Activated CD4-positive, CD25-positive, alpha-beta regulatory T cell treated with anti-CD3 and anti-CD28 coated beads, Interleukin-2, amount 50 U/mL, for 72 hours (primary cell): ENCODE results near the gene CARMIL1.

Experiments
- DNase-seq: peaks from one replicate; pipeline ENCODE4 v3.0.0; 2021

CARMIL1 gene

DNA sequence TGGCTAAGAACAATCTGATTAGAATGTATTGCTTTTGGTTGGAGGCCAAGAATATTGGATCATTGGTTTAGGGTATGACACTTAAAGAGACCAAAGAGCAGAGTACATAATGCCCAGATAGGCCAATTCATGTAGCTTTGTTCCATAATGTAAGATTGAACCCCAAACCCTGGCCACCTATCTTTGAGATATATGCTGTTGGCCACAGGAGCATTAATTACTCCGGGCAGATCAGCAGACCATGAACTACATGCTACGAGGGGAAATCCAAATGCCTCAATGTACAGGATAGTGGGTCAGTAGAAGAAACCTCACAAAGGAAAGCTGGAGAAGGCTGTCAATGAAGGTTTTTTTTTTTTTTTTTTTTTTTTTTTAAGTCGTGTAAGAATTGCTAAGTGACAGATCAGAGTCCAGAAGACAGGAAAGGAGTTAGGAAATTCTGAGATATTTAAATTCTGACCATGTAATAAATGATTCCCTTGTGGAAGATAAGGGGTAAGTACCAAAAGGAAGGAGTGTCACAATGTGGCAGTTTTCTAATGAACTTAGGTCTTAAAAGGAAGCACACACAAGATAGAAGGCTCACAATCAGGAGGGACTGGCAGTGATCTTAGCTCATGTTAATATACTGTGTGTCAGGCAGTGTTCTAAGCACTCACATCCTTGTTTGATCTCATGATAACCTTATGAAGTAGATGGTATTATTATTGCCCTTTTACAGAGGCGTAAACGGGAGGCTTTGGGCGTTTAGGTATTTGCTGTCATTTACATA is 61.4 kb downstream of the CARMIL1 start:
- DNase-seq, result no peak

DNA sequence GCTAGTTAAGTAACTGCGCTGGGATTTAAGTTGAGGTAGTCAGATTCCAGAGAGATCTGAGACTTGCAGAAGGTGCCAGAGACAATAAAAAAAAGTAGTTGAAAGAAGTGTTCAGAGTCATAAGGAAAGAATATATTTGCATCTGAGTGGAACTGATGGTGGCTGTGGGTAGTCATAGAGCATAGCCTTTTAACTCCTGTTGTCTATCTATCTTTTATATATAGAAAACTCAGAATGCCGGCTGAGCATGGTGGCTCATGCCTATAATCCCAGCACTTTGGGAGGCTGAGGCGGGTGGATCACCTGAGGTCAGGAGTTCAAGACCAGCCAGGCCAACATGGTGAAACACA is 62.0 kb downstream of the CARMIL1 start:
- DNase-seq, result no peak

DNA sequence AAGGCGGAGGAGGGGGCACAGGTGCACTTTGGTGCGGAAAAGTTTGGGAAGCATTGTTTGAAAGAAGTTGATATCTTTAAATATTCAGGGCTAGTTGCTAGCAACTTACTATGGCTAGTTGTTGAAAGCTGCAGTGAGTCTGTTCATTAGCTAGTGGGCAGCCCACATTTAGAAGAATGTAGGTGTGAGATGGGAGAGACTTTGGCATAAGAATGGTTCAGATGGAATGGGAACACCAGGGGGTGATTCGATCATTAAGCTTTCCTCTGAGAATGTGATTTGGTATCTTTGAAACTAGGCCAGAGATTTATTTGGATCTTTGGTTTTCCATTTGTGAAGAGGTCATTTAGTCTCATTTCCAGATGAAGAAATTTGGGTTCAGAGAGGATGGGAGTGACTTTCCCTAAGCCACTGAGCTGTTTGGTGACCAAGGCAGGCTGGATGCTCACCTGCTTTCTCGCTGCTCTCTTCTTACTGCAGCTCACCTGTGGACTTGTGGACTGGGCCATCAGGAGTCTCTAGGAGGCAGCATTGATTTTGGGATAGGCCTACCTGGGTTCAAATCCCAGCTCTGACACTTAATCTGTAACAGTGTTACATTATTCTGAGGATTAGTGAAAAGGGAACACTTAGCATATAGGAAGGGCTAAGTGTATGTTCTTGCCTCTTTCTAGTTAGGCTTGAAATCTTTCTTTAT is 62.9 kb downstream of the CARMIL1 start:
- no peak for DNase-seq

DNA sequence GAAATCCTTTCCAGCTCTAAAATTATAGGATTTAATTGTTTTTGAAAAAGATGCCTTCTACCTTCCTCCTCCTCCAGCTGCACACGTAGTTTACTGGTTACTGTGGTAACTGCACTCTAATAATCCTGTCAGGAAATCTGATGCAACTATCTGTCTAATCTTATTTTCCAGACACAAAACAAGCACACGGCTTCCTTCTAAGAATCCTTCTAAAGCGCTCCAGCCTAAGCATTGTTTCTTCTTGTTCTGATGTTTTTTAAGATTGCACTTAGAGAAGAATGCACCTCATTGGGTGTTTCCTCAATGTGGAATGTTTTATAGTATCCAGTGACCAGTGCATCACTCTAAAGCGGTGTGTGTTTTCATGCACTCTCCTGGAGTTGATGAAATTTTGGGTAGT is 63.6 kb downstream of the CARMIL1 start:
- no peak for DNase-seq

DNA sequence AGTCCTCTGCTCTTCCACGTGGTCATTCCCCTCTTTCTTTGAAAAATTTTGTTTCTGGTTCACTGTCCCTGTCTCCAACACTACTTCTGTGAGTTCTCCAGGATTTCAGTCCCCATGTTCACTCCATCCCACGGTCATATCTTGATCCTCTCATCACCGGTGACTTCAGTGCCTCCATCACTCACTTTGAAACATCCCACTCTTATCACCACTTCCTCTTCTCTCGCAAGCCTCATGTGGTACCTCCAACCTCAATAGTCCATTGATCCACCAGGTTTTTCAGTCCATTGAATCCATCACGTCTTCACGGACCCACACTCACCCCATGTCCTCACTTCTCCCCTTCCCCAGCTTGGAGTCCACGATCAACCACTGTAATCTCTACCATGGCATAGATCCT is 64.8 kb downstream of the CARMIL1 start:
- DNase-seq, result no peak

DNA sequence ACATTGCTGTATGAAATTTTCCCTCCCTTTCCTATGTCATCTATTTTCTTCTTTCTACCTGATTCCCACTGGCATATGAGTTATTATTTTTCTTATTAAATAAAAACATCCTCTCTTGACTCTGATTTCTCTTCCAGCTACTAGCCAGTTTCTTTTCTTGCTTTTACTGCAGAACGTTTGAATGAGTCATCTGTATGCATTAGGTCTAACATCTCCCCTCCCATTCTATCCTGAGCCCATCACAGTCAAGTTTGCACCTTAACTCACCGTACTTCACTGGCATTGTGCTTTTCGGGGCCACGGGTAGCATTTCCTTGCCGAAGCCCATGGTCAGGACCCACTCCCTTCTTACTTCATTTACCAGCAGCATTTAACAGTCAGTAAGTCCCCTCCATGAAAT is 65.7 kb downstream of the CARMIL1 start:
- DNase-seq, result no peak

DNA sequence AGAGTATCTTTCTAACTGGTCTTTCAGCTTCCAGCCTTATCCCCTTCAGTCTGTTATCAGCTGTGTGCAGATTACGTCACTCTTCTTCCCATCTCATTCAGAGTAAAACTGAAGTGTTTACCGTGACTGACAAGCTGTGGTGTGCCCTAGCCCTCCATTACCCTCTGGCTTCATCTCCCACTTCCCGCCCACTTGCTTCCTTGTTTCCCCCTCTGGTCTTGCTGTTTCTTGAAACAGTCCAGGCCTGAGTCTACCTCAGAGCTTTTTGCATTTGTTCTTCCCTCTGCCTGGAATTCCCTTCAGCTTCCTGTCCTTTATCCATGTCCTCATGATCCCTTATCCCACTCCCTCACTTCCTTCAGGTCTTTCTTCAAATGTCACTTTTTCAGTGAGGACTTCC is 66.9 kb downstream of the CARMIL1 start:
- no peak for DNase-seq

DNA sequence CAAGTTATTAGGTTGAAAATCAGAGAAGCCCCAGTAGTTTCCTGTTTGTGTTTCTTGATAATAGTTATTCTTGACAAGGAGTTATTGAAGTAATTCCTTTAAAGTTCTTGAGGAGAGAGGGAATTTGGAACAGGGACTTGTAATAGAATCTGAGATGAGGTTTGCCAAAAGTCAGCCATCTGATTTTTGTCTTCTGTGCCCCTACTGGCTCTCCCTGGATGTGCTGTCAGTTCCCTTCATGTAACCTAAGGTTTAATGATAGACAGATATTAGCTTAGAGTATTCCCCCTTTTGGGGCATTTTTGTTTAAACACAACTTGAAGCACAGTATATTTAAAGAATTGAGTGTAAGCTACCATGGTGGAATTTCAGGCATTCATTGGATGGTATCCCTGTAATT is 71.4 kb downstream of the CARMIL1 start:
- DNase-seq, result no peak

DNA sequence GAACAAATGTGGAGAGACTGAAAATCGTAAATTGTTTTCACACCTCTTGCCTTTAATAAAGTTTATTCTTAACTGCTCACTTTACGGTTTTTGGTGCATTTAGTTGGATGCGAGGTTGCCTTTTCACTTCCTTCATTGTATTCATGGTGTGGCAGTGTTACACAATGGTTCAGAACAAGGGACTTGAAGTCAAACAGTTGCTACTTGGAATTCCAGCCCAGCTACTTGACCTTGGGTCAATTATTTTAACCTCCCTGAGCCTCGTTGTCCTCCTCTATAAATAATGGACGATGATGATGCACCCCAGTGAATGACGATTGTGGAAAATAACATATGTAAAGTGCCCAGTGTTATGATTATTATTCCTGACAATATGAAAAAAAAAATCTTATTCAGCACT is 72.3 kb downstream of the CARMIL1 start:
- no peak for DNase-seq

DNA sequence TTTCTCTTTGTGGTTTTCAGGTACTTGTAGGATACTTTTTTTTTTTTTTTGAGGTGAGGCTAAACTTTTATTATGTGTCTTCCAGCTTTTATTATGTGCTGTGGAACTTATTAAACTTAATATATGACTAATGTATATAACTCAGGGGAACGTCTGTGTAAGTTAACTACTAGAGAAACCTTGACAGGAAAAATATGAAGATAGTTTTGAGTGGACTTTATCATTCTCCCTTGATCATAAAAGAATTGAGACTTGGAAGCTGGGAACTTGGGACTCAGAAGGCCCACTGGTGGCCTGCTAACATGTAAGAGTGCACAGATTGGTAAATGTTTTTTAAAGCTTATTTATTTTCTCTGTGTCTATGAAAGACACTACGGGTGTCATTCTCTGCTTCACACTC is 73.1 kb downstream of the CARMIL1 start:
- DNase-seq, result no peak

DNA sequence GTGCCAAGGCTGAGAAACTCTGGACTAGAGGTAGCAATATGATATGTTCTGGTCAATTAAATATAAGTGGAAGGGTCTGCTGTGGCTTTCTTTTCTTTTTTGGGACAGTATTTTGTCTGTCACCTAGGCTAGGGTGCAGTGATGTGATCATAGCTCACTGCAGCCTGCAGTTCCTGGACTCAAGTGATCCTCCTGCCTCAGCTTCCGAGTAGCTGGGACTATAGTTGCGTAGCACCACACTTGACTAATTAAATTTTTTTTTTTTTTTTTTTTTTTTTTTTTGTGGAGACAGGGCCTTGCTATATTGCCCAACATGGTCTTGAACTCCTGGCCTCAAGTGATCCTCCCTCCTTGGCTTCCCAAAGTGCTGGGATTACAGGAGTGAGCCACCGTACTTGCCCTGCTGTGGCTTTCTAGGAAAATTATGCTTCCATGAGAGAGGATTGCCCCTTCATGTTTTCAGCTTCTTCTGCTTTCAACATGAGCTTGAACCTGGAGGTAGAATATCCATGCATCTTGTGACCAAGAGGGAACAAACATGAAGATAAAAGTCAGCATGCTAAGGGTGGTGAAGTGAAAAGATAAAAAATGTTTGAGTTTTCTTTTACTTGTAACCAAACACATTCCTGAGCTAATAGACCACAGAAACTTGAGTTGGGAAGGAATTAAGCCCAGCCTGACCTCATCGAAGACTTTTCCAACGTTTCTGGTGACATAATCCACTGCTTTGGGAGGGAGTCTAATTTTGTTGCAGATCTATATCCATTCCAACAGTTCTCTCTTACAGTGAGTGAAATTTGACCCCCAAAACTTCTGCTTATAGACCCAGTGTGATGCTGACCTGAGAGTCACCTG is 75.1 kb downstream of the CARMIL1 start:
- DNase-seq, result no peak

DNA sequence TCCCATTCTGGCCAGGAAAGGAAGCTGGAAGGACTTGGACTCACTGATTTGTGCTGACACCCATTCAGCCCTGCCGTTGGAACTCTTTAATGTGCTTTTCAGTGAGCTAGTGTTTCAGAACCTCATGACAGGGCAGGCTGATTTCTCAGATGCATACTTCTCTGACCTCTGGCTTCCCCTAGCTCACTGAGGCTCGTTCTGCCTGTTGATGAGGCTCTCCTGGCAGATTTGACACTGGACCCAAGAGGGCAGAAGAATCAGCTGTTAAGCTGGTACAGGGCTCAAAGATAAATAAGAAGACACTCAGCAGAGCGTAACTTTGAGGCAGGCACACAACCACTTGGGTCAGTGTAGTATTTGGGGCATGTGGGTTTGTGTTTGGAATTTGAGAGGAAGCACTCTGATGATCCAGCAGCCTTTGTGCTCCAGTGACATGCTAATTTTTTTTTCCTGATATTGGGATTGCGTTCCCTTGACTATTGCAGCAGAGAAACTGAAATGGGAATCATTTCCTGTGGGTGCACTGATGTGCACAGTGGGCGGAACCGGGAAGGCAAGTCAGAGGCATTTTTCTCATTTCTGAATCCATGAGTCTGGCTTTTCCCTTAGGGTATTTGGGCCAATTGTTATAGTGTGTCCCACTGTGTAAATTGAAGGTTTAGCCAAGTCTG is 80.2 kb downstream of the CARMIL1 start:
- DNase-seq, result no peak

DNA sequence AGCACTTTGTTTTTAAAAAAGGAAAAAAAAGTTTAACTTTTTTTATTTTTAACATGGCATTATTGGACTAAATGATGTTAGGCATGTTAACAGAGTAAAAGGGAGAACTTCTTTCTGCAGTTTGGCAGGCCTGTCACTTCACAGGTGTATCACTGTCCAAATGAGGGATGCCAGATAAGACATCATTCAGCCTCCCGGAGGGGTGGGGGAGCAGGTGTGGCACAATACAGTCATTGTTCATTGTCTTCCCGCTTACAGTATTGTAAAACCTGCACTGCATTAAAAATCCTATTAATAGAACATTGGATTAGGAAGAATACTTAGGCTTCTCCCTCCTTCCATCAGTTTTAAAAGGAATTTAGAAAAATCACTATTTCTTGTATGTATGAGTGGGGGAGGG is 80.7 kb downstream of the CARMIL1 start:
- DNase-seq, result no peak

DNA sequence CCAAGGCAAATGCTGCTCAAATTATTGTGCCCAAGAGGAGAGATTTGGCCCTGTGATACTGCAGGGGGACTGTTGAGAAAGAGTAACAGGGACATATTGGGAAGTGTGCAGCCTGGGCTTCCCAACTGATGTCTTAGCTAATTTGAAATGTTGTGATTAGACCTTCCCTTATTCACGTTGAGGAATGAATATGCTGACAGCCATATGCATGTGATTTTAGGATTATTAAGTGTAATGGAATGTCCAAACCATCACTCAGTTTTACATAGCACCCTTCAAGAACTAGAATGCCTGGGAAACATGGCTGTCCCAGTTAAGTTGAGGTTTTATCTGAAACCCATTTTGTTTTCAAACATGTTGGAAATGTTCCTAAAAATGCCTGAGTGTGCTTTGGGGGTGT is 81.4 kb downstream of the CARMIL1 start:
- no peak for DNase-seq

DNA sequence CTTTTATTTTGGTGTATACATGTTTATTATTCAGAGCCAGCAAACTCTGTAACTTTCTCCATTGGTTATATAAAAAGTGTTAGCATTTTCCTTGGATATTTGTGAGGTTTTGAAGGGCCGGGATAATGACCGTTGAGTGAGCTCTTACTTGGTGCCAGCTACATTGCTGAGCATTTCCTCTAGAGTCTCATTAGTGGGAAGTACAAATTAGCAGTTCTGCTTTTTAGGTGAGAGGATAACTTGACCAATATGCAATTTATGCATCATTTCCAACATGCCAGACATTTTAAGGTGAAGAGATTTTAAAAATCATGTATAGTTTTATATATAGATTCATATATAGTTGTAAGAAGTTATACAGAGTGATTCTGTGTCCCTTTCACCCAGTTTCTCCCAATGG is 84.3 kb downstream of the CARMIL1 start:
- no peak for DNase-seq

DNA sequence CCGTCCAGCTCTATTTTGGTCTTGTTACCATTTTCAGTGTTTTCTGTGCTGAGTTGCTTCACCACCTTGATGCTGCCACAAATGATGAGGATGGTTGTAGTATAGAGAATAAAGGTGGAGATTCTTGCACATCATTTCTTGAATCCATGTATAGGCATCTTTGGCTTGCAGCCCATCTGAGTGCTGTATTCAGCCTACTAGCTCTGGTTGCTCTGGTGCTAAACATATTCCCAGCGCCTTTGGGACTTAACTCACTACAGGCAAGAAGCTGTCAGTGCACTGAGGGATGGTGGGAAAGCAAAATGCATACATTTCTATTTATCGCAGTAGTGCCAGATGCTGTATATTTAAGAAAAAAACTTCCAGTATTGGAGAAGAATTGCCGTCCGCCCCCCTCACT is 86.0 kb downstream of the CARMIL1 start:
- DNase-seq, result no peak

DNA sequence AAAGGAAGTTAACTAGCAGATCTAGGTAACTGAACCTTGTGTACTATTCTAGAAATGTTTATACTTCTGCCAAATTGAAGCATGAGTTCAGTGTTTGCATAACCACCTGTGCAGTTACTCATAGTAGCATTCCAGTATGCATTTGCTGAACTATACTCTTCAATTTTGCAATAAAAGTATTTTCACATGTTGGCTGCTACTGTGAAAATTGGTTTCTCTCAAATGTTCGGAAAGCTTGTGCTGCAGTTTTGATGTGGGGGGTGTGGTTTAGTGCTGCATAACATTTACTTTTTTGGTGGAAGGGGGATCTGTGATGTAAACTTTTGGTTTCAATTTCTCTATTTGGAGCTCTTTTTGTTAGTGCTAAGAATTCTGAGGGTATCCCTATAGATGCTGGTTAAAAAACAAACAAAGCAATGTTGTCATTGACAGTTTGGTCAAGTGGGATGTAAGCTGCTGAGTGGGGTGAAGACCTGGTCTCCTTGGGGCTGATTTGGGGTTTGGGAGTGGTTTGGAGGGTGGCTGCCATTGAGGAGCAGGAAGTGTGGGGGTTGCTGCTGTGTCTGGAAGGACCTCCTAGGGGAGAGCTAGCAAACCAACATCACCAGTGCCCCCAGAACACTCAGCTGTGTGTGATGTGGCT is 87.8 kb downstream of the CARMIL1 start:
- DNase-seq, result no peak

DNA sequence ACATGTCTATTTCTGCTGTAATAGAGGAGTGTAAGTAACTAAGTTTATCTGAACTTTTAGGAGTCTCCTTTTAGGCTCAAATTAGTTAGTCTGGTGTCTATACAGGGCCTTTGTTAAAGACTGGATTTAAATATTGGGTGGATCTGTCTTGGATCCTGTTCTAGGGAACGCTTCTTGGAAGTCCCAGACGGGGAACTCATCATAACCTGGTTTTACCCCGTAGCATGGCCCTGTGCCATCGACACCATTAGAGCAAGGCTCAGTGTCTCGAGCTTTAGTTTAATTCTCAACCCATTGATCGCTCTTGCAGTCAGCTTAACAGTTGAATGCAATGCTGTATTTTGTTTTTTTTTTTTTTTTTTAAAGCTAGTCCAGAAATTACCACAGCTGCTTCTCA is 89.9 kb downstream of the CARMIL1 start:
- no peak for DNase-seq

DNA sequence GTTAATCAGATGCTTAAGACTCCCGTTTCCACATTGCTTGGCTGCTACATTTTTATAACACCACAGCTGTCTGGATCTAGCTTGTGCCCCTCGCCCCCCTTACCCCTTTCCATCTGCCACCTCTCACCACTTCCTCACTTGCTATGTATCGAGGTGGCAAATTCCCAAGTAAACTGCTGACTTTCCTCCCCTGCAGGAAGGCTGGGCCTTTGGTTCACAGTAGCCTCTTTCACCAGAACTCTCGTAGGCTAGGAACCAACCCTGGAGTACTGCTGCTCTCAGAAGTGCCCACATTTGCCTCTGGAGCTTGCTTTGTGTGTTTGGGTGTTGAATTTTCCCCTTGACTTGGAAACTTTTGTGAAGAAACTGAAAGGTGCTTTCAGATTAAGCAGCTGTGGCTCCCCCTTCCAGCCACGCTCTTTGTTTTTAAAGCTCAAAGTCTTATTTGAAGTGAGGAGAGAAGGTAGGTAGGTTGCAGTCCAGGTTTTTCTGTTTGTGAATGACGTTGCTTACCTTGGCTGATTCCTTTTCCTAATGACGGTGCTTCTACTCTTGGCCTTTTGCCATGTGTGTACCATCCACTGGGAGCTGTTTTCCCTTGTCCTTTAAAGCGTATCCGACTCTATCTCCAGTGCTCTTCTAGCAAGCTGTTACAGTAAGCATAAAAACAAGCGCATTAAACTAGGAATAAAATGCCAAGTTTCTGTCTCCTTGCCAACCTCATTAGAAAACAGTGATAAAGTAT is 90.4 kb downstream of the CARMIL1 start:
- no peak for DNase-seq

DNA sequence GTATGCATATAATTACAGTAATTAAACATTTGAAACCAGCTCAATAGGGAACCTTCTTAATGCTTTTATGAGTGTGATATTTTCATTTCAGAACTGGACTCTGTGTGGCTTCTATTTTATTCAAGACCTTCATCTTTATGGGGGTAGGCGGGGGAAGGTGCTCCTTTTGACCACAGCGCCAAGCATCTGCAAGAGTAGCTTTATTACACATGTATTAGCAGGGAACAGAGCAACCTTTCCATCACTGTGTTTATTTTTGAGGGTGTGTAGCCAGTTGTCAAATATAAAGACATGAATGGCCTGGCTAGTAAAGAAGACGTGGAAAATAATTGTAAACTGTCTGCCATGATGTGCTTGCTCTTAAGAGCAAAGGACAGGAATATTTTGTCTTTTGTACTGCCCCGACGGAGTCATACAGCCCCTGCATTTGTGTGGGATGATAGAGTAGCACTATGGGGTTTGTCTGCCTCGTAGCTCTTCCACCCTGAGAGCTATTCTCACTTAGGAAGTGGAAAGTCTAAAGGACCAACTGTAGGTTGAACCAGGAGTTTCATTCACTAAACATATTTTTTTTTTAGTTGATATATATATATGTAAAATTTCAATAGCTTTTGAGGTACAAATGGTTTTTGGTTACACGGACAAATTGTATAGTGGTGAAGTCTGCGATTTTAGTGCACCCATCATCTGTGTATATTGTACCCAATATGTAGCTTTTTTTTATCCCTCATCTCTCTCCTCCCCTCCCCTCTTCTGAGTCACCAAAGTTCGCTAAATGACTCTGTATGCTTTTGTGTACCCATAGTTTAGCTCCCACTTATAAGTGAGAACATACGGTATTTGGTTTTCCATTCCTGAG is 91.2 kb downstream of the CARMIL1 start:
- no peak for DNase-seq

DNA sequence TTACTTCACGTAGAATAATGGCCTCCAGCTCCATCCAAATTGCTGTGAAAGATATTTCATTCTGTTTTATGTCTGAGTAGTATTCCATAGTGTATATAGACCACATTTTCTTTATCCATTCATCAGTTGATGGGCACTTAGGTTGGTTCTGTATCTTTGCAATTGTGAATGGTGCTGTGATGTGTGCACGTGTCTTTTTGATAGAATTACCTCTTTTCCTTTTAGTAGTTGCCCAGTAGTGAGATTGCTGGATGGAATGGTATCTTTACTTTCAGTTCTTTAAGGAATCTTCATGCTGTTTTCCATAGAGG is 91.8 kb downstream of the CARMIL1 start:
- DNase-seq, result no peak
